HUES48 (cell line): ENCODE measurements around the gene VWDE.
"Not testable (repeated sequence)": the region's sequence is repeated elsewhere in the genome, so short reads cannot be mapped to it uniquely, and the experiment has no call there.

Experiments
- H3K27ac ChIP-seq: one replicate; pipeline ENCODE4 v1.7.0; 2013; ENCODE audit warnings: low read depth, low read length, inconsistent platforms
- H3K27me3 ChIP-seq: 2 replicates; pipeline ENCODE4 v1.6.1; 2013; ENCODE audit warnings: mild to moderate bottlenecking, low read length; ENCODE audit not compliant: control insufficient read depth, insufficient read depth
- H3K36me3 ChIP-seq: 2 replicates; pipeline ENCODE4 v1.6.1; 2013; ENCODE audit warnings: low read length; ENCODE audit not compliant: control insufficient read depth, insufficient read depth
- H3K4me1 ChIP-seq: 2 replicates; pipeline ENCODE4 v1.6.1; 2013; ENCODE audit warnings: mild to moderate bottlenecking, low read length; ENCODE audit not compliant: control insufficient read depth, insufficient read depth
- H3K4me3 ChIP-seq: 2 replicates; pipeline ENCODE4 v1.5.1; 2013; ENCODE audit warnings: mild to moderate bottlenecking, low read depth, low read length
- H3K9ac ChIP-seq: 2 replicates; pipeline ENCODE4 v1.6.1; 2013; ENCODE audit warnings: mild to moderate bottlenecking, low read depth, low read length, moderate library complexity
- H3K9me3 ChIP-seq: 2 replicates; pipeline ENCODE4 v1.6.1; 2013; ENCODE audit warnings: low read length; ENCODE audit not compliant: control insufficient read depth, insufficient read depth

VWDE gene

GRCh38 chr7:12401538-12402364 is 1.9 kb downstream of the VWDE start:
- no peak overlapping the region for H3K9ac ChIP-seq
- H3K27me3 ChIP-seq = no peaks in the 10 kb centered on the region
- peak overlapping the region; percentile 80 for H3K4me3 ChIP-seq
- H3K4me1 ChIP-seq = peaks cover 25% of the 10 kb centered on the region
- H3K9me3 ChIP-seq = peaks cover 11% of the 10 kb centered on the region
- no peak overlapping the region for H3K27ac ChIP-seq
- H3K36me3 ChIP-seq = no peaks in the 10 kb centered on the region

- peaks cover 37% of the 10 kb centered on the region for H3K4me1 ChIP-seq
- no peaks in the 10 kb centered on the region for H3K27me3 ChIP-seq
- H3K27ac ChIP-seq = no peak overlapping the region
- H3K9ac ChIP-seq = no peak overlapping the region
- peaks cover 11% of the 10 kb centered on the region for H3K9me3 ChIP-seq
- H3K4me3 ChIP-seq = no peak overlapping the region
- no peaks in the 10 kb centered on the region for H3K36me3 ChIP-seq
Observed at GRCh38 chr7:12398186-12398585, 5.5 kb downstream of the VWDE start.

DNA sequence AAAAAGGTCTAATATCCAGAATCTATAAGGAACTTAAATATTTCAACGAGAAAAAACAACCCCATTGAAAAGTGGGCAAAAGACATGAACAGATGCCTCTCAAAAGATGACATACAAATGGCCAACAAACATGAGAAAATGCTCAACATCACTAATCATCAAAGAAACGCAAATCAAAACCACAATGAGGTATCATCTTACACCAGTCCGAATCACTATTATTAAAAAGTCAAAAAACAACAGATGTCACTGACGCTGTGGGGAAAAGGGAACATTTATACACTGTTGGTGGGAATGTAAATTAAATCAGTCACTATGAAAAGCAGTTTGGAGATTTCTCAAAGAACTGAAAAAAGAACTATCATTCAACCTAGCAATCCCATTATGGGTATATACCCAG is 6.0 kb downstream of the VWDE start:
- no peaks in the 10 kb centered on the region for H3K36me3 ChIP-seq
- peaks cover 11% of the 10 kb centered on the region for H3K9me3 ChIP-seq
- H3K27ac ChIP-seq = no peak overlapping the region
- peaks cover 37% of the 10 kb centered on the region for H3K4me1 ChIP-seq
- H3K4me3 ChIP-seq = no peak overlapping the region
- no peaks in the 10 kb centered on the region for H3K27me3 ChIP-seq
- no peak overlapping the region for H3K9ac ChIP-seq

GRCh38 chr7:12396670-12397069 is 7.0 kb downstream of the VWDE start:
- Histone ChIP-seq H3K4me1 (peaks cover 36% of the 10 kb centered on the region), H3K9me3 (peaks cover 11% of the 10 kb centered on the region)
- H3K36me3 ChIP-seq, H3K27ac ChIP-seq, H3K9ac ChIP-seq, H3K27me3 ChIP-seq, H3K4me3 ChIP-seq: not testable (repeated sequence)

DNA sequence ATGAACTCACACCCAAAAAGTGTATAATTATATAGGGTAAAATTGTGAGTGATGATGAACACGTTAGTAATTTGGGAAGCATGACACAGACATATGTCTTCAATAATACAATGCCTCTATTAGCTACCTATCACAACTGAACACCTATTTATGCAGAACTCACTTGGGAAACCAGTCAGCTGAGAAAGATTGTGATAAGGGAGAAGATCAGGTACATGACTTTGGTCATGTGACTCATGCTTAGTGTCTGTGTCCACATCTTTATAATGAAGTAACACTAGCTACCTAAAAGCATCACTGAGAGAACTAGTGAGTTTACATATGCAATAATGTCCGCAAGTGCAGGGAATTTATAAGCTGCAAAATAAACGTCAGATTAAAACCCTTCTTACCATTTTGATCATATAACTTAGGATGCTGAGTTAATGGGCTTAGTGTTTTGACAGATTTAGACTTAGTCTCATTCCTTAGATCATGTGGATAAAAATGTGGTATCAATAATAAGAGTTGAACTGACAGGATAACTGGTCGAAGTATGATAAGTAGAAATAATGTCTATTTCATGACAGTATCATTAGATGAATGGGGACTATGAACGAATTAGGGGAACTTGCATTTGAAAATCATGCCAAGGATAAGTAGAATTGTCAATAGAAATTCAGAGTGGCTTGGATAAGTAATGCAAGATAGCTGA is 11.6 kb downstream of the VWDE start:
- Histone ChIP-seq H3K4me1 (peaks cover 33% of the 10 kb centered on the region), H3K4me3 (no peak overlapping the region), H3K27me3 (no peaks in the 10 kb centered on the region), H3K9me3 (no peaks in the 10 kb centered on the region), H3K9ac (no peak overlapping the region), H3K27ac (no peak overlapping the region), H3K36me3 (peaks cover 25% of the 10 kb centered on the region)

- Histone ChIP-seq H3K9ac (no peak overlapping the region), H3K9me3 (no peaks in the 10 kb centered on the region)
Observed at GRCh38 chr7:12389089-12389700, 14.5 kb downstream of the VWDE start.

GRCh38 chr7:12386313-12386740 is 17.3 kb downstream of the VWDE start:
- H3K36me3 ChIP-seq = peaks cover 69% of the 10 kb centered on the region
- no peaks in the 10 kb centered on the region for H3K9me3 ChIP-seq
- no peak overlapping the region for H3K9ac ChIP-seq
- no peaks in the 10 kb centered on the region for H3K27me3 ChIP-seq
- H3K4me1 ChIP-seq = peaks cover 7% of the 10 kb centered on the region
- no peak overlapping the region for H3K4me3 ChIP-seq
- no peak overlapping the region for H3K27ac ChIP-seq

More at GRCh38 chr7:12389089-12389700, 14.5 kb downstream of the VWDE start:
- no peak overlapping the region for H3K27ac ChIP-seq
- no peak overlapping the region for H3K4me3 ChIP-seq
- peaks cover 25% of the 10 kb centered on the region for H3K4me1 ChIP-seq
- H3K36me3 ChIP-seq = peaks cover 52% of the 10 kb centered on the region
- no peaks in the 10 kb centered on the region for H3K27me3 ChIP-seq

GRCh38 chr7:12385364-12385786 is 18.3 kb downstream of the VWDE start:
- peaks cover 74% of the 10 kb centered on the region for H3K36me3 ChIP-seq
- peaks cover 6% of the 10 kb centered on the region for H3K4me1 ChIP-seq
- H3K27ac ChIP-seq = no peak overlapping the region
- no peaks in the 10 kb centered on the region for H3K9me3 ChIP-seq
- no peaks in the 10 kb centered on the region for H3K27me3 ChIP-seq
- no peak overlapping the region for H3K4me3 ChIP-seq
- no peak overlapping the region for H3K9ac ChIP-seq

GRCh38 chr7:12383377-12383776 is 20.3 kb downstream of the VWDE start:
- Histone ChIP-seq H3K9me3 (no peaks in the 10 kb centered on the region), H3K4me1 (no peaks in the 10 kb centered on the region), H3K9ac (no peak overlapping the region), H3K27ac (no peak overlapping the region), H3K36me3 (peaks cover 81% of the 10 kb centered on the region), H3K4me3 (no peak overlapping the region), H3K27me3 (no peaks in the 10 kb centered on the region)

DNA sequence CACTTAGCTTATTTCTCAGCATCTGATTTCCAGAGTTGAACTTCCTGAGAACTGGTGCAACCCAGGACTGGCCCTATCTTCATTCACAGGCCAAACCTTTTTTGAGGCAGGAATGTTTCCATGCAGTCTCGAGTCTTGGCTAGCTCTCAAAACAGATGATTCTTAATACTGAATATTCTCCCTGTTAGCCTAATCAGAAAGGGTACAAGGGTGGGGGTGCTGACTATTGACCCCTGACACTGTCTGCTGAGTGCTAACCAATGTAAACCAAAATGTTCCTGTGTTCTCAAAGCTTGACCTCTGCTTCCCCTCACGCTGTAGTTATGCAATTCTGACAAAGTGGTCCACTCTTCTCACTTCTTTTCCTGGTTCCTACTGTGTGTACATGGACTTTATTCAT is 25.3 kb downstream of the VWDE start:
- H3K27me3 ChIP-seq = no peaks in the 10 kb centered on the region
- no peak overlapping the region for H3K4me3 ChIP-seq
- no peak overlapping the region for H3K27ac ChIP-seq
- H3K36me3 ChIP-seq = peaks cover 71% of the 10 kb centered on the region
- no peaks in the 10 kb centered on the region for H3K9me3 ChIP-seq
- no peaks in the 10 kb centered on the region for H3K4me1 ChIP-seq
- H3K9ac ChIP-seq = no peak overlapping the region

- Histone ChIP-seq H3K4me3 (no peak overlapping the region), H3K4me1 (no peaks in the 10 kb centered on the region), H3K27me3 (no peaks in the 10 kb centered on the region), H3K9me3 (no peaks in the 10 kb centered on the region), H3K9ac (no peak overlapping the region), H3K27ac (no peak overlapping the region), H3K36me3 (peaks cover 71% of the 10 kb centered on the region)
Observed at GRCh38 chr7:12377406-12377805, 26.3 kb downstream of the VWDE start.
